Thoracic aorta (tissue), 2 donors: ENCODE data around the gene NSMCE1. TPM values are rescaled to one million over a fixed set of nuclear protein-coding genes. Genes with fewer than 3 reads are reported as not detected.

Experiments
- ATAC-seq: fragments of 150-250 bp; one replicate; pipeline ENCODE4 v1.8.0; 2017; ENCODE audit warnings: low read depth; ENCODE audit not compliant: insufficient number of reproducible peaks, low FRiP score
- DNase-seq: peaks from one replicate; pipeline ENCODE4 v3.0.0-alpha.2; 2020; ENCODE audit warnings: low spot score
- H3K27ac ChIP-seq, 2 donors: fragments of 200-600 bp; sonication (generic); 1 replicate in 1 of 2; 2 replicates in 1 of 2; pipeline ENCODE4 v1.5.1; 2016; ENCODE audit warnings: mild to moderate bottlenecking in 2 of 2, moderate library complexity in 2 of 2
- H3K27me3 ChIP-seq: fragments of 200-600 bp; sonication (generic); replicated peaks from 2 replicates; pipeline ENCODE4 v1.6.0; 2016; ENCODE audit warnings: mild to moderate bottlenecking; ENCODE audit not compliant: insufficient read depth
- H3K36me3 ChIP-seq: fragments of 200-600 bp; sonication (generic); one replicate; pipeline ENCODE4 v1.5.1; 2016
- H3K4me1 ChIP-seq, 2 donors: fragments of 200-600 bp; sonication (generic); 1 replicate in 1 of 2; 2 replicates in 1 of 2; pipeline versions ENCODE4 v1.5.1 to v1.6.0; 2016; ENCODE audit warnings: low read depth in 2 of 2, mild to moderate bottlenecking in 1 of 2; ENCODE audit not compliant: control insufficient read depth in 1 of 2
- H3K4me3 ChIP-seq: fragments of 200-600 bp; sonication (generic); 2 replicates; pipeline ENCODE4 v1.5.1; 2016; ENCODE audit warnings: mild to moderate bottlenecking
- H3K9me3 ChIP-seq: fragments of 200-600 bp; sonication (generic); 2 replicates; pipeline ENCODE4 v1.5.1; 2016
- CTCF ChIP-seq: fragments of 200-600 bp; sonication (generic); IDR thresholded peaks from one replicate; pipeline ENCODE4 v1.5.1; 2019; ENCODE audit warnings: antibody characterized with exemption
- total RNA-seq, 2 donors: library from RNA; depleted of rRNA; stranded (reverse); fragments of >200 nt; gene quantifications; one replicate each; pipeline versions ENCODE4 v1.1.0 to v1.2.3, GENCODE V29; 2016

The NSMCE1 gene
- total RNA-seq, 2 donors from 2014 or later = 23.8 to 44.5 TPM

GRCh38 chr16:27220991-27221390, 47.6 kb downstream of the NSMCE1 start:
- H3K27ac ChIP-seq = no peak overlapping the region
- H3K27me3 ChIP-seq = no peaks in the 10 kb centered on the region

GRCh38 chr16:27220527-27220926, 48.0 kb downstream of the NSMCE1 start:
- H3K9me3 ChIP-seq = no peaks in the 10 kb centered on the region
- peaks cover 11% of the 10 kb centered on the region for H3K36me3 ChIP-seq
- ATAC-seq = no peak
- no peak for TF ChIP-seq CTCF
- no peak for DNase-seq
- no peak overlapping the region for H3K27ac ChIP-seq
- H3K4me3 ChIP-seq = no peak overlapping the region
- peaks cover 0 to 12% of the 10 kb centered on the region in 2 donors for H3K4me1 ChIP-seq
- H3K27me3 ChIP-seq = no peaks in the 10 kb centered on the region

More at GRCh38 chr16:27220991-27221390, 47.6 kb downstream of the NSMCE1 start:
- H3K36me3 ChIP-seq = peaks cover 9% of the 10 kb centered on the region
- no peak overlapping the region for H3K4me3 ChIP-seq
- peaks cover 0 to 12% of the 10 kb centered on the region in 2 donors for H3K4me1 ChIP-seq
- no peaks in the 10 kb centered on the region for H3K9me3 ChIP-seq
- DNase-seq (no peak), ATAC-seq (no peak)
- no peak for TF ChIP-seq CTCF

- no peak for DNase-seq
- H3K36me3 ChIP-seq = peaks cover 12% of the 10 kb centered on the region
Observed at GRCh38 chr16:27220120-27220519, 48.5 kb downstream of the NSMCE1 start.

GRCh38 chr16:27219161-27219560, 49.4 kb downstream of the NSMCE1 start:
- peaks cover 0 to 12% of the 10 kb centered on the region in 2 donors for H3K4me1 ChIP-seq
- peaks cover 3% of the 10 kb centered on the region for H3K36me3 ChIP-seq

More at GRCh38 chr16:27220120-27220519, 48.5 kb downstream of the NSMCE1 start:
- ATAC-seq = no peak
- Histone ChIP-seq H3K4me3 (no peak overlapping the region), H3K9me3 (no peaks in the 10 kb centered on the region), H3K27ac (no peak overlapping the region), H3K27me3 (no peaks in the 10 kb centered on the region), H3K4me1 (peaks cover 0 to 12% of the 10 kb centered on the region in 2 donors)
- no peak for TF ChIP-seq CTCF

GRCh38 chr16:27218756-27219155, 49.8 kb downstream of the NSMCE1 start:
- ATAC-seq = no peak
- no peak for DNase-seq
- H3K27ac ChIP-seq = no peak overlapping the region
- no peak for TF ChIP-seq CTCF
- no peak overlapping the region for H3K4me3 ChIP-seq
- H3K36me3 ChIP-seq = peaks cover 3% of the 10 kb centered on the region
- no peaks in the 10 kb centered on the region for H3K27me3 ChIP-seq
- peaks cover 0 to 12% of the 10 kb centered on the region in 2 donors for H3K4me1 ChIP-seq
- H3K9me3 ChIP-seq = no peaks in the 10 kb centered on the region

More at GRCh38 chr16:27219161-27219560, 49.4 kb downstream of the NSMCE1 start:
- no peak overlapping the region for H3K27ac ChIP-seq
- no peak overlapping the region for H3K4me3 ChIP-seq
- H3K27me3 ChIP-seq = no peaks in the 10 kb centered on the region
- DNase-seq = no peak
- TF ChIP-seq CTCF = no peak
- ATAC-seq = no peak
- H3K9me3 ChIP-seq = no peaks in the 10 kb centered on the region
